ENCODE data around the gene DKKL1. TPM values are rescaled to one million over a fixed set of nuclear protein-coding genes. Genes with fewer than 3 reads are reported as not detected.
"Not testable (repeated sequence)": the region's sequence is repeated elsewhere in the genome, so short reads cannot be mapped to it uniquely, and the experiment has no call there.

Gene DKKL1
- total and polyA plus RNA-seq, 7 experiments from 2014 or later, result not detected

DNA sequence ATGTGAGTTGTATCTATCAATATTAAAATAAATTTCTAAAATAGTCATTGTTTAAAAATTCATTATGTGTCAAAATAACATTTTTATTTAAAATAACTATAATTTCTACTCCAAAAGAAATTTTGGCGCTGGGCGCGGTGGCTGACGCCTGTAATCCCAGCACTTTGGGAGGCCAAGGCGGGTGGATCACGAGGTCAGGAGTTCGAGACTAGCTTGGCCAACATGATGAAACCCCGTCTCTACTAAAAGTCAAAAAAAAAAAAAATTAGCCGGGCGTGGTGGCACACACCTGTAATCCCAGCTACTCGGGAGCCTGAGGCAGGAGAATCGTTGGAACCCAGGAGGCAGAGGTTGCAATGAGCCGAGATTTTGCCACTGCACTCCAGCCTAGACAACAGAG is 37.9 kb upstream of the DKKL1 start:
- peaks cover 0 to 14% (median 0%) of the 10 kb centered on the region in 3 experiments for H3K36me3 ChIP-seq (ENCODE audit: control insufficient read depth in 2 of 3, insufficient read depth in 3 of 3, low read length in 3 of 3)
- H3K4me1 Mint-ChIP-seq, result peaks cover 20 to 32% (median 24%) of the 10 kb centered on the region in 7 donors
- not testable (repeated sequence) for H3K9me3 ChIP-seq (ENCODE audit: control insufficient read depth in 2 of 3, low read length in 3 of 3); H3K27me3 ChIP-seq (ENCODE audit: control insufficient read depth in 2 of 2, insufficient read depth in 2 of 2, low read length in 2 of 2); H3K4me3 ChIP-seq (ENCODE audit: low read length); DNase-seq; H3K27ac Mint-ChIP-seq; H3K27ac ChIP-seq (ENCODE audit: low read depth, low read length); H3K9me3 Mint-ChIP-seq; ATAC-seq; H3K27me3 Mint-ChIP-seq; H3K4me3 Mint-ChIP-seq; H3K4me1 ChIP-seq (ENCODE audit: control insufficient read depth in 2 of 2, insufficient read depth in 2 of 2, low read length in 2 of 2)
- ChIA-PET CTCF (interaction anchor here (0.6 to 1.5 kb wide), 3 partner anchors 23 to 564 kb away, joined by 3 to 5 read pairs (median 3); no protein-coding TSS in a partner anchor), POLR2A (interaction anchor here (1.5 kb wide), 1 partner anchor 8 kb away, joined by 3 read pairs; no protein-coding TSS in a partner anchor)
- intact Hi-C loops (cut with micrococcal nuclease), result loop anchor here in 1 of 2 donors (10.0 kb wide), 1 partner anchor 61 kb away; no protein-coding TSS in a partner anchor
- peaks cover 10 to 33% (median 27%) of the 10 kb centered on the region in 5 donors for H3K36me3 Mint-ChIP-seq

- ChIA-PET POLR2A (interaction anchor here (1.5 kb wide), 1 partner anchor 7 kb away, joined by 3 read pairs; no protein-coding TSS in a partner anchor), CTCF (interaction anchor here (0.6 to 1.5 kb wide), 3 partner anchors 23 to 564 kb away, joined by 3 to 5 read pairs (median 3); no protein-coding TSS in a partner anchor)
- ATAC-seq (no peak), DNase-seq (no peak)
- Mint-ChIP-seq H3K36me3 (peaks cover 10 to 33% (median 27%) of the 10 kb centered on the region in 5 donors), H3K4me3 (no peak overlapping the region), H3K4me1 (peaks cover 20 to 32% (median 28%) of the 10 kb centered on the region in 7 donors), H3K9me3 (peaks cover 0 to 2% (median 0%) of the 10 kb centered on the region in 11 donors), H3K27me3 (no peaks in the 10 kb centered on the region), H3K27ac (no peak overlapping the region)
- Histone ChIP-seq H3K4me1 (ENCODE audit: control insufficient read depth in 2 of 2, insufficient read depth in 2 of 2, low read length in 2 of 2) (peaks cover 2 to 4% of the 10 kb centered on the region in 2 donors), H3K27ac (ENCODE audit: low read depth, low read length) (no peak overlapping the region), H3K36me3 (ENCODE audit: control insufficient read depth in 2 of 3, insufficient read depth in 3 of 3, low read length in 3 of 3) (peaks cover 0 to 14% (median 0%) of the 10 kb centered on the region in 3 experiments), H3K4me3 (ENCODE audit: low read length) (no peak overlapping the region), H3K9me3 (ENCODE audit: control insufficient read depth in 2 of 3, low read length in 3 of 3) (no peaks in the 10 kb centered on the region), H3K27me3 (ENCODE audit: control insufficient read depth in 2 of 2, insufficient read depth in 2 of 2, low read length in 2 of 2) (no peaks in the 10 kb centered on the region)
- intact Hi-C loops (cut with micrococcal nuclease), result loop anchor here in 1 of 2 donors (10.0 kb wide), 1 partner anchor 61 kb away; no protein-coding TSS in a partner anchor
These were observed 37.4 kb upstream of the DKKL1 start for GRCh38 chr19:49326165-49326704.

- no peaks in the 10 kb centered on the region for H3K9me3 ChIP-seq (ENCODE audit: control insufficient read depth in 2 of 3, low read length in 3 of 3)
- peaks cover 11 to 17% of the 10 kb centered on the region in 2 donors for H3K4me1 ChIP-seq (ENCODE audit: control insufficient read depth in 2 of 2, insufficient read depth in 2 of 2, low read length in 2 of 2)
These were observed 35.7 kb upstream of the DKKL1 start for GRCh38 chr19:49327878-49328544.

GRCh38 chr19:49328741-49329140 is 34.9 kb upstream of the DKKL1 start:
- POLR2A ChIA-PET, result interaction anchor here (1.5 kb wide), 1 partner anchor 160 kb away, joined by 3 read pairs; no protein-coding TSS in a partner anchor
- Mint-ChIP-seq H3K27ac (peak overlapping the region in 2 of 9 donors; percentile 17 to 65), H3K4me3 (no peak overlapping the region), H3K27me3 (no peaks in the 10 kb centered on the region), H3K4me1 (peaks cover 37 to 52% (median 49%) of the 10 kb centered on the region in 7 donors), H3K9me3 (no peaks in the 10 kb centered on the region), H3K36me3 (peaks cover 10 to 24% (median 20%) of the 10 kb centered on the region in 5 donors)
- peaks cover 0 to 14% (median 0%) of the 10 kb centered on the region in 3 experiments for H3K36me3 ChIP-seq (ENCODE audit: control insufficient read depth in 2 of 3, insufficient read depth in 3 of 3, low read length in 3 of 3)
- H3K27me3 ChIP-seq (ENCODE audit: control insufficient read depth in 2 of 2, insufficient read depth in 2 of 2, low read length in 2 of 2), result no peaks in the 10 kb centered on the region
- intact Hi-C loops (cut with micrococcal nuclease), result loop anchor here (1.0 to 10.0 kb wide), 5 partner anchors 22 to 102 kb away; no protein-coding TSS in a partner anchor
- H3K4me1 ChIP-seq (ENCODE audit: control insufficient read depth in 2 of 2, insufficient read depth in 2 of 2, low read length in 2 of 2), result peaks cover 19 to 24% of the 10 kb centered on the region in 2 donors
- no peak overlapping the region for H3K4me3 ChIP-seq (ENCODE audit: low read length)
- H3K27ac ChIP-seq (ENCODE audit: low read depth, low read length), result no peak overlapping the region
- ATAC-seq (no peak), DNase-seq (no peak)
- H3K9me3 ChIP-seq (ENCODE audit: control insufficient read depth in 2 of 3, low read length in 3 of 3), result no peaks in the 10 kb centered on the region
- CTCF ChIA-PET, result interaction anchor here (0.8 to 1.4 kb wide), 2 partner anchors 10 to 103 kb away, joined by 4 to 5 read pairs; no protein-coding TSS in a partner anchor

More at GRCh38 chr19:49327878-49328544, 35.7 kb upstream of the DKKL1 start:
- ATAC-seq (peak; percentile 70), DNase-seq (peak in 6 of 9 donors; percentile 30 to 52 (median 42))
- Mint-ChIP-seq H3K4me1 (peaks cover 30 to 48% (median 44%) of the 10 kb centered on the region in 7 donors), H3K36me3 (peaks cover 10 to 28% (median 25%) of the 10 kb centered on the region in 5 donors), H3K4me3 (peak overlapping the region in 1 of 10 donors; percentile 51), H3K27ac (peak overlapping the region in 8 of 9 donors; percentile 26 to 65 (median 53)), H3K9me3 (no peaks in the 10 kb centered on the region), H3K27me3 (no peaks in the 10 kb centered on the region)
- Histone ChIP-seq H3K4me3 (ENCODE audit: low read length) (no peak overlapping the region), H3K36me3 (ENCODE audit: control insufficient read depth in 2 of 3, insufficient read depth in 3 of 3, low read length in 3 of 3) (peaks cover 0 to 14% (median 0%) of the 10 kb centered on the region in 3 experiments), H3K27ac (ENCODE audit: low read depth, low read length) (no peak overlapping the region), H3K27me3 (ENCODE audit: control insufficient read depth in 2 of 2, insufficient read depth in 2 of 2, low read length in 2 of 2) (no peaks in the 10 kb centered on the region)
- intact Hi-C loops (cut with micrococcal nuclease), result loop anchor here (1.0 to 10.0 kb wide), 5 partner anchors 22 to 102 kb away; no protein-coding TSS in a partner anchor
- CTCF ChIA-PET, result interaction anchor here (0.5 to 1.4 kb wide), 6 partner anchors 10 to 284 kb away, joined by 3 to 5 read pairs (median 4); no protein-coding TSS in a partner anchor
- POLR2A ChIA-PET, result interaction anchor here (0.6 to 1.5 kb wide), 4 partner anchors 10 to 161 kb away, joined by 3 read pairs; no protein-coding TSS in a partner anchor

DNA sequence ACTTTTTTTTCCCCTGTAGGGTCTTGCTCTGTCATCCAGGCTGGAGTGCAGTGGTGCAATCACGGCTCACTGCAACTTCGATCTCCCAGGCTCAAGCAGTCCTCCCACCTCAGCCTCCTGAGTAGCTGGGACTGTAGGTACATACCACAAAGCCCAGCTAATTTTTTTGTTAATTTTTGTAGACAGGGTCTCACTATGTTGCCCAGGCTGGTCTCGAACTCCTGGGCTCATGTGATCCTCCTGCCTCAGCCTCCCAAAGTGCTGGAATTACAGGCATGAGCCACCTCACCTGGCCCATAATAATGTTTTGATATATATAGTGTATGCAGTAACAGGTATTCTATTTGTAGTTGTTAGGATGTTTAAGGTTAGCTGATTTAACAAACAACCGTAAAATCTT is 32.5 kb upstream of the DKKL1 start:
- H3K4me3 Mint-ChIP-seq, result peak overlapping the region in 8 of 10 donors; percentile 14 to 99 (median 44)
- not testable (repeated sequence) for DNase-seq; H3K9me3 ChIP-seq (ENCODE audit: control insufficient read depth in 2 of 3, low read length in 3 of 3); H3K27me3 Mint-ChIP-seq; H3K4me3 ChIP-seq (ENCODE audit: low read length); H3K9me3 Mint-ChIP-seq; ATAC-seq; H3K27me3 ChIP-seq (ENCODE audit: control insufficient read depth in 2 of 2, insufficient read depth in 2 of 2, low read length in 2 of 2); H3K27ac ChIP-seq (ENCODE audit: low read depth, low read length)
- H3K36me3 ChIP-seq (ENCODE audit: control insufficient read depth in 2 of 3, insufficient read depth in 3 of 3, low read length in 3 of 3), result peaks cover 0 to 14% (median 0%) of the 10 kb centered on the region in 3 experiments
- H3K36me3 Mint-ChIP-seq, result peaks cover 10 to 26% (median 18%) of the 10 kb centered on the region in 5 donors
- peaks cover 33 to 39% of the 10 kb centered on the region in 2 donors for H3K4me1 ChIP-seq (ENCODE audit: control insufficient read depth in 2 of 2, insufficient read depth in 2 of 2, low read length in 2 of 2)
- CTCF ChIA-PET, result interaction anchor here (0.6 to 1.0 kb wide), 2 partner anchors 17 to 105 kb away, joined by 3 read pairs; no protein-coding TSS in a partner anchor
- POLR2A ChIA-PET, result interaction anchor here (0.7 to 1.1 kb wide), 2 partner anchors 23 to 310 kb away, joined by 3 read pairs; no protein-coding TSS in a partner anchor
- peak overlapping the region; percentile 54 to 99 (median 87) for H3K27ac Mint-ChIP-seq
- H3K4me1 Mint-ChIP-seq, result peaks cover 50 to 75% (median 66%) of the 10 kb centered on the region in 7 donors
- intact Hi-C loops (cut with micrococcal nuclease), result loop anchor here in 1 of 2 donors (1.0 to 10.0 kb wide), 3 partner anchors 32 to 534 kb away; partner anchors contain the start of genes DKKL1, GYS1, PNKP and RUVBL2
